ENCODE measurements around the gene TC2N.

GRCh38 chr14:91882369-91882768 lies 15.0 kb upstream of the TC2N start:
- no peak for TF ChIP-seq CTCF (IDR thresholded peaks at IDR 0.05; ENCODE audit: poor library complexity, severe bottlenecking)
- no peak for TF ChIP-seq EZH2 (IDR thresholded peaks at IDR 0.05; ENCODE audit: borderline replicate concordance, insufficient read depth, low read length, poor library complexity, severe bottlenecking)
- TF ChIP-seq POLR2AphosphoS5 (IDR thresholded peaks at IDR 0.05), result no peak
- no peak for TF ChIP-seq RAD21 (conservative IDR thresholded peaks at IDR 0.05)

Data from neural cell (in vitro differentiated cells).